ENCODE measurements around the gene SULT1B1.

Gene SULT1B1

GRCh38 chr4:69765751-69766150, 5.3 kb upstream of the SULT1B1 start:
- DNase-seq (ENCODE audit: low spot score): no peak
- TF ChIP-seq, protein P1, sequence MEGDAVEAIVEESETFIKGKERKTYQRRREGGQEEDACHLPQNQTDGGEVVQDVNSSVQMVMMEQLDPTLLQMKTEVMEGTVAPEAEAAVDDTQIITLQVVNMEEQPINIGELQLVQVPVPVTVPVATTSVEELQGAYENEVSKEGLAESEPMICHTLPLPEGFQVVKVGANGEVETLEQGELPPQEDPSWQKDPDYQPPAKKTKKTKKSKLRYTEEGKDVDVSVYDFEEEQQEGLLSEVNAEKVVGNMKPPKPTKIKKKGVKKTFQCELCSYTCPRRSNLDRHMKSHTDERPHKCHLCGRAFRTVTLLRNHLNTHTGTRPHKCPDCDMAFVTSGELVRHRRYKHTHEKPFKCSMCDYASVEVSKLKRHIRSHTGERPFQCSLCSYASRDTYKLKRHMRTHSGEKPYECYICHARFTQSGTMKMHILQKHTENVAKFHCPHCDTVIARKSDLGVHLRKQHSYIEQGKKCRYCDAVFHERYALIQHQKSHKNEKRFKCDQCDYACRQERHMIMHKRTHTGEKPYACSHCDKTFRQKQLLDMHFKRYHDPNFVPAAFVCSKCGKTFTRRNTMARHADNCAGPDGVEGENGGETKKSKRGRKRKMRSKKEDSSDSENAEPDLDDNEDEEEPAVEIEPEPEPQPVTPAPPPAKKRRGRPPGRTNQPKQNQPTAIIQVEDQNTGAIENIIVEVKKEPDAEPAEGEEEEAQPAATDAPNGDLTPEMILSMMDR (IDR thresholded peaks at IDR 0.05): no peak
- H3K27ac ChIP-seq: no peak overlapping the region
- no peak overlapping the region for H3K4me3 ChIP-seq

- no peak overlapping the region for H3K27ac ChIP-seq
- no peak overlapping the region for H3K4me3 ChIP-seq
- DNase-seq (ENCODE audit: low spot score): no peak
- TF ChIP-seq, protein P1 (IDR thresholded peaks at IDR 0.05): no peak
Observed at GRCh38 chr4:69764311-69764710, 3.9 kb upstream of the SULT1B1 start.

GRCh38 chr4:69763233-69763632, 2.8 kb upstream of the SULT1B1 start:
- no peak for DNase-seq (ENCODE audit: low spot score)
- no peak overlapping the region for H3K27ac ChIP-seq
- TF ChIP-seq, protein P1 (IDR thresholded peaks at IDR 0.05): no peak
- H3K4me3 ChIP-seq: no peak overlapping the region

GRCh38 chr4:69759189-69759604, 1.2 kb downstream of the SULT1B1 start:
- no peak overlapping the region for H3K27ac ChIP-seq
- no peak for DNase-seq (ENCODE audit: low spot score)
- no peak overlapping the region for H3K4me3 ChIP-seq
- TF ChIP-seq, protein P1 (IDR thresholded peaks at IDR 0.05): no peak

- TF ChIP-seq, protein P1 (IDR thresholded peaks at IDR 0.05): no peak
- no peak for DNase-seq (ENCODE audit: low spot score)
- H3K4me3 ChIP-seq: no peak overlapping the region
- H3K27ac ChIP-seq: no peak overlapping the region
Observed at GRCh38 chr4:69757464-69757863, 3.0 kb downstream of the SULT1B1 start.

DNA sequence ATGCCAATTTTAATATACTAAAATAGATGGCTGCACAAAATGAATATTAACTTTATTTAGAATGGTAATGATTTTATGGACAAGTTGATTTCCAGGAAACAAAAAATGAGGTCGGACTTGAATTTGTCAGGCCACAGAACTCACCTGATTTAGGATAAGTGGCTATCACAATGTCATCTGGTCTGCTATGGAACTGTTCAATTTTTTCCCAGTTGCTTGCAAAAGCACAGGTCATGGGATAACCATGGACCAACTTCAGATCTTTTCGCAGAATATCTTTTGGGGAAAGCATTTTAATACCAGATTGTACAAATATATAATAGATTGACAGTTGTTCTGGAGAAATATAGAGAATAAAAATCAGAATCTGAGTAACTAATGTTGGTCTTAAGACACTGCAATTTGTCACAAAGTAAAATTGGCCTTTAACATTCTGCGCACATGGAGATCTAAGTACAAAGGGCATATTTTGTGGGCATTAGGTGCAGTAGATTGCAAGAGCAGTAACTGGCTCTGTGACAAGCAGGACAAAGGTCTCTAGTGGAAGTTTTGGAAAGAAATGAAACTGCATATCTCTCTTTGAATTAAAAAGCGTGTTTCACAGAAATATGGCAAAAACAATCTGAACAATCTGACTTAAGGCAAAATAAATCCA, 5.4 kb downstream of the SULT1B1 start:
- Histone ChIP-seq H3K4me3 (no peak overlapping the region), H3K27ac (no peak overlapping the region)
- TF ChIP-seq, protein P1 (IDR thresholded peaks at IDR 0.05): no peak
- no peak for DNase-seq (ENCODE audit: low spot score)

DNA sequence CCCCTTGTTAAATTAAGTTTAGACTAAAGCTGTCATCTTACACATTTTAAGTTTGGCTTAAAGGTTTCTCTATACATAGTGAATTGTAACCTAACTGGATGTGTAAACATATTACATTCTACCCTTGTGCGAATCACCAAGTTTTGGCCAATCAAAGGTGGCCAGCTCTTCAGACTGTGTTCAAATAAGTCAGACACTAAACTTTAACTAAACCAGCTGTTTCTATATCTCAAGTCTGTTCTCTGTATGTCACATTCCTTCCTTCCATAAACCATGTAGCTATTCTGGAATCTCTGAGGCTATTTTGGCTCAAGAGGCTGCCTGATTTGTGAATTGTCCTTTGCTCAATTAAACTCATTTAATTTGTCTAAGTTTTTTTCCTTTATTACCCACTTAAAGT, 6.7 kb downstream of the SULT1B1 start:
- TF ChIP-seq, protein P1 (IDR thresholded peaks at IDR 0.05): no peak
- DNase-seq (ENCODE audit: low spot score): no peak
- no peak overlapping the region for H3K27ac ChIP-seq
- no peak overlapping the region for H3K4me3 ChIP-seq

Measured in coronary artery (tissue), 2 donors.